Skeletal muscle tissue (tissue), 4 donors: ENCODE data around the gene TMEM254. TPM values are rescaled to one million over a fixed set of nuclear protein-coding genes. Genes with fewer than 3 reads are reported as not detected.
A peak's percentile ranks its signal among the peaks of the same experiment; 100 is the strongest.
"Not testable (repeated sequence)": the region's sequence is repeated elsewhere in the genome, so short reads cannot be mapped to it uniquely, and the experiment has no call there.

ENCODE experiments used
- H3K27ac ChIP-seq: one replicate; pipeline ENCODE4 v1.7.0; 2013; ENCODE audit warnings: mild to moderate bottlenecking, low read depth, low read length, inconsistent platforms
- H3K27me3 ChIP-seq, 3 donors: one replicate each; pipeline ENCODE4 v1.7.0; 2013; ENCODE audit warnings: low read length in 3 of 3; ENCODE audit not compliant: control insufficient read depth in 3 of 3, insufficient read depth in 3 of 3
- H3K36me3 ChIP-seq, 3 donors: one replicate each; pipeline ENCODE4 v1.7.0; 2013; ENCODE audit warnings: low read length in 3 of 3; ENCODE audit not compliant: control insufficient read depth in 3 of 3, insufficient read depth in 3 of 3
- H3K4me1 ChIP-seq, 3 donors: one replicate each; pipeline ENCODE4 v1.7.0; 2013; ENCODE audit warnings: low read length in 3 of 3, mild to moderate bottlenecking in 3 of 3; ENCODE audit not compliant: control insufficient read depth in 3 of 3, insufficient read depth in 3 of 3
- H3K4me3 ChIP-seq, 3 donors: one replicate each; pipeline ENCODE4 v1.7.0; 2013; ENCODE audit warnings: low read length in 3 of 3
- H3K9ac ChIP-seq, 3 donors: one replicate each; pipeline ENCODE4 v1.7.0; 2013; ENCODE audit warnings: low read length in 3 of 3, mild to moderate bottlenecking in 3 of 3, moderate library complexity in 2 of 3, low read depth in 1 of 3
- H3K9me3 ChIP-seq, 3 donors: one replicate each; pipeline ENCODE4 v1.7.0; 2013; ENCODE audit warnings: low read length in 3 of 3; ENCODE audit not compliant: control insufficient read depth in 3 of 3
- total RNA-seq: library from RNA; depleted of rRNA; stranded (reverse); fragments of >200 nt; gene quantifications from one replicate; pipeline ENCODE4 v1.2.3, GENCODE V29; 2014
- donor health status: Osteomylitis.

Gene TMEM254, protein sequence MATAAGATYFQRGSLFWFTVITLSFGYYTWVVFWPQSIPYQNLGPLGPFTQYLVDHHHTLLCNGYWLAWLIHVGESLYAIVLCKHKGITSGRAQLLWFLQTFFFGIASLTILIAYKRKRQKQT
- total RNA-seq: 8.9 TPM

DNA sequence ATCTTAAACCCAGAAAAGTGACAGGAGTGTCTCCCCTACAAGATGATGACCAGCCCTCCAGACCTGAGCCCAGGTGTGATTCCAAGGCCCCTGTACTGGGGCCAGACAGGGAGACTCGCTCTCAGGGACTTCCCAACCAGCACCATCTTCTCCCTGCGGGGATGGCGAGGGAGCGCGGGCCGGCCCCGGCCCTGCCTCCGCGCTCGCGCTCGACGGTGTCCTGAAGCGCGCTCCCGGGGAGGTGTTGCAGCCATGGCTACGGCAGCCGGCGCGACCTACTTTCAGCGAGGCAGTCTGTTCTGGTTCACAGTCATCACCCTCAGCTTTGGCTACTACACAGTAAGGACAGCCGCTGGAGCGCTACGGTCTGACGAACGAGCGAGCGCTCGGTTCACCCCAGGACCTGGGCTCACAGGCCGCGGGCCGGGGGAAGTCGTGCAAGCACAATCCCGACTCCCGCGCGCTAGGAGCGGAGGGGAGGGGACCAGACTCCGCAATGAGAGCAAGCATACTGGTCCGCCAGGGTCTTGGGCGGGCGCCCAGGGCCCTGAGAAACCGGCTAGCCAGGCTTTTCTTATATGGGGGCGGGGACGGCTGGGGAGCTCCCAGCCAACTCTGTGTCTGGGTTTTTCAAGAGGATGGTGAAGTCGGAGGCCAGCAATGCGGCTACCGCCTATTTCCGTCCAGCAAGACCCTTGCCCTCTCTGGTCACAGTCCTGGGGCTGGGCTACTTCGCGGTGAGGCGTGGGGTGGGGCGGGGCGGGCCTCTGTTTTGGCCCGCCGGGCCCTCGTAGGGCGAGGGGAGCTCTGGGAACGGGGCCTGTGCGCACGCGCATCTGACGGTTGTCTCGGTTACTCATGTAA lies at the start of gene TMEM254:
Gene TMEM254, plus strand, starts transcription at position 218 of the 864 bp plus-strand sequence. Its CDS starts 35 bp downstream, at position 253.
- Histone ChIP-seq H3K4me3 (peak within 1 kb of the TSS; percentile 74 to 96 (median 79)), H3K4me1 (peaks cover 8 to 19% (median 15%) of the 10 kb centered on the region in 3 donors), H3K27me3 (no peaks in the 10 kb centered on the region), H3K9me3 (no peaks in the 10 kb centered on the region), H3K36me3 (peaks cover 0 to 12% (median 10%) of the 10 kb centered on the region in 3 donors), H3K9ac (peak within 1 kb of the TSS; percentile 92 to 98 (median 97)), H3K27ac (peak within 1 kb of the TSS; percentile 97)

DNA sequence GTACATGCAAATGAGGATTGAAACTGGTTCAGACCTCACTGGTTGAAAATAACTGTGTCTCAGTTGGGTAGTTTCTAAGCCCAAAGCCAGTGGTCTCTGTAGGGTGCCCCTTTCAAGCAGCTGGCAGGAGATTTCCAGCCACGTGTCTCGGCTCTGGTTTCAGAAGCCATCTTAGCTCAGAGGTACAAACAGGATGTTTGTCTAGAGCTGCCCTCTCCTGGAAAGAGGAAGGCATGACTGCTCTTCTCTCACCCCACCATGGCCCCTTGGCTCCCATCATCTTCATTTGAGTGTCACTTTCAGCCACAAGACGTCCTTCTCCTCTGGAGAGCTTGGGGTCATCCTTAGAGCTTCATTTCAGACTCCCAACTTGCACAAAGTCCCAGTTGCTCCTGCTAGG lies 49.3 kb upstream of the TMEM254 start:
- not testable (repeated sequence) for H3K9me3 ChIP-seq, H3K9ac ChIP-seq, H3K4me3 ChIP-seq, H3K4me1 ChIP-seq, H3K27me3 ChIP-seq, H3K36me3 ChIP-seq, H3K27ac ChIP-seq

DNA sequence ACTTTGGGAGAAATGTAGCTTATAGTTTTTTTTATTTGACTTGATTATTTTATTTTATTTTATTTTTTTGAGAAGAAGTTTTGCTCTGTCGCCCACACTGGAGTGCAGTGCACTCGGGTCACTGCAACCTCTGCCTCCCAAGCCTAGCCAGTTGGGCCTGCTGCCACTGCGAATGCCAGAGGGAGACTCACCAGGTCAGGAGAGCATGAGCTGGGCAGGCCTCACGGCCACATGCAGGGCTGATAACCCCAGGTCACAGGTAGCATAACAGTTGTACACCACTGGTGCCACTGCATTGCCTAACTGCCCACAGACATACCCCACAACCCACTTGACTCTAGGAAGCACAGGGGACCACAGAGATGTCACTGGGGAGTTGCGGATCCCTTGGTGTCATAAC lies 48.6 kb upstream of the TMEM254 start:
- not testable (repeated sequence) for H3K27ac ChIP-seq, H3K36me3 ChIP-seq, H3K9ac ChIP-seq, H3K27me3 ChIP-seq, H3K9me3 ChIP-seq, H3K4me3 ChIP-seq, H3K4me1 ChIP-seq

DNA sequence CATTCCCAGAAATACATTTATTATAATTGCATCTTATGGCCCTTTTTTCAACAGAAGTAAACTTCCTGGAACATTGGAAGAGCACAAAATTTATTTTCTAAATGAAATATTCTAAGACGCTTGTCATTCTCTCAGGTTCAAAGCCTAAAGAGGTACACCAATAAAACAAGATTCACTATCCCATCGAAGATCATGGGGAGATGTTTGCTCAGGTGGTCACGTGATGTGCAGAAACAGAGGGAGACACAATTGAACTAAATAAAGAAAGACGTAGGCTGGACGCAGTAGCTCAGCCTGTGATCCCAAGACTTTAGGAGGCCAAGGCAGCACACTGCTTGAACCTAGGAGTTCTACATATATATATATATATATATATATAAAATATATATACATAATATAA lies 46.0 kb upstream of the TMEM254 start:
- Histone ChIP-seq H3K9me3 (no peaks in the 10 kb centered on the region), H3K27ac (no peak overlapping the region), H3K4me1 (no peaks in the 10 kb centered on the region), H3K27me3 (no peaks in the 10 kb centered on the region), H3K9ac (no peak overlapping the region), H3K4me3 (no peak overlapping the region), H3K36me3 (no peaks in the 10 kb centered on the region)

DNA sequence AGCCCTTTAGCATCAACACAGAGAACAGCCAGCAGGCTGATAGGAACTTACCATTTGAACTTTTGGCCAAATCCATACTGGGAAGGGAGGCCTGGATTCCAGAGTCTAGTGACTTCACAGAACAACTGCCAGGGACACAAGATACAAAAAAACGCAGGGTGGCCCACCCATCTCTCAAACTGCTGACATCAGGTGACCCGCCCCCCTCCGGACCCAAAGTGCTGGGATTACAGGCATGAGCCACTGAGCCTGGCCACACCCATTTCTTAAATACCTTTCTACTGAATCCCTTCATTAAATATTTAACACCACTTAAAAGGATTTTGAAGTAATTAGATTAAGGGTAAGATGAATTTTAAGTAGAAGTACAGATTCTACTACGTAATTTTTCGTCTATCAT lies 43.7 kb upstream of the TMEM254 start:
- H3K9me3 ChIP-seq: not testable (repeated sequence)

DNA sequence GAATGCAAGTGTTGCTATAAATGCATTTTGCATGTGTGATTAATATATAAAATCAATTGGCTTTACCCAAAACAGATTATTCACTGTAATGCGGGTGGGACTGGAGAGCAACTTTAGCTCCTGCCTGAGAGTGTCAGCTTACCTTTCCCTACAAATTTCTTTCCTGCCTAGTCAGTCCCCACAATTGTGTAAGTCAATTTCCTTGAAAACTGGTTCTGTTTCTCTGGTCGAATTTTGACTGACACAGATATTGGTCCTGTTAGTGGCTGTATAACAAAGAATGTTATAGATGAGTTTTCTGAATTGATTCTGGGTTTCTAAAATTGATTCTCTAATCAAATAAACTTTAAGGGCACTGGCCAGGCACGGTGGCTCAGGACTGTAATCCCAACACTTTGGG lies 43.0 kb upstream of the TMEM254 start:
- not testable (repeated sequence) for H3K4me1 ChIP-seq, H3K9me3 ChIP-seq, H3K36me3 ChIP-seq, H3K4me3 ChIP-seq, H3K9ac ChIP-seq, H3K27ac ChIP-seq, H3K27me3 ChIP-seq

More for the DNA sequence above, 43.7 kb upstream of the TMEM254 start:
- not testable (repeated sequence) for H3K27me3 ChIP-seq, H3K4me3 ChIP-seq, H3K4me1 ChIP-seq, H3K27ac ChIP-seq, H3K9ac ChIP-seq, H3K36me3 ChIP-seq

DNA sequence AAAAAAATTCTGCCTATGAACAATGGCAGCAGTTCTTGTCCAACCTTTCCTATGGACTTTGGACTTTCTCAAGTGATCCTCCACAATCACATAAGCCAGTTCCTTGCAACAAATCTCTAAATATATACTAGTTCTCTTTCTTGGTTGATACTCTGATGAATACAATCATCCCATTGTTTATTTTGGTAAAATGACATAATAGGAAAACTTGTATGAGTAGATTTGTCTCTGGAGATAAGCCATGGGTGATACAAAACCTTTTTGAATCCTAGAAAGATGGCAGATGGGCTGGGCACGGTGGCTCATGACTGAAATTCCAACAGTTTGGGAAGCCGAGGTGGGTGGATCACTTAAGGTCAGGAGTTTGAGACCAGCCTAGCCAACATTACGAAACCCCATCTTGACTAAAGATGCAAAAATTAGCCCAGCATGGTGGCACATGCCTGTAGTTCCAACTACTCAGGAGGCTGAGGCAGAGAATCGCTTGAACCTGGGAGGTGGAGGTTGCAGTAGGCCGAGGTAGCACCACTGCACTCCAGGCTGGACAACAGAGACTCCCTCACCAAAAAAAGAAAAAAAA lies 41.5 kb upstream of the TMEM254 start:
- not testable (repeated sequence) for H3K27ac ChIP-seq, H3K27me3 ChIP-seq, H3K36me3 ChIP-seq

DNA sequence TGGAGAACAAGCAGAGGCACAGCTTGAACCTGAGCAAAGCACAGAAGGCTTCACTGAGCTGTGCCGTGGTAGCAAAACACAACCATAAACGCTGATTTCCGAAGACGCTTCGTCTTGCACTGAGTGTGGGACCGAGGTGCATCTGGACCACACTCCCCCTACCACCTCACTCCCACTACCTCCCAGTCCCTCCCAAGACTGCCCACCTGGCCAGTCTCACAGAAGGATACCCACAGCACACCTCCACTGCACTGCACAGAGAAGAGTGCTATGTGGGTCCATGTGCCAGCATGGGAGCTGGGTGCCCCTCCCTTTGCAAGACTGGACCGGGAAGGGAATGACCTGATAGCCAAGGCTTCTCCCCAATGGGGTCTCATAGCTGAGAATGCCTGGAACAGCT lies 40.2 kb upstream of the TMEM254 start:
- not testable (repeated sequence) for H3K4me1 ChIP-seq, H3K9me3 ChIP-seq, H3K27ac ChIP-seq, H3K36me3 ChIP-seq, H3K9ac ChIP-seq, H3K4me3 ChIP-seq, H3K27me3 ChIP-seq

More for the DNA sequence above, 41.5 kb upstream of the TMEM254 start:
- H3K4me1 ChIP-seq, H3K9ac ChIP-seq, H3K9me3 ChIP-seq, H3K4me3 ChIP-seq: not testable (repeated sequence)

DNA sequence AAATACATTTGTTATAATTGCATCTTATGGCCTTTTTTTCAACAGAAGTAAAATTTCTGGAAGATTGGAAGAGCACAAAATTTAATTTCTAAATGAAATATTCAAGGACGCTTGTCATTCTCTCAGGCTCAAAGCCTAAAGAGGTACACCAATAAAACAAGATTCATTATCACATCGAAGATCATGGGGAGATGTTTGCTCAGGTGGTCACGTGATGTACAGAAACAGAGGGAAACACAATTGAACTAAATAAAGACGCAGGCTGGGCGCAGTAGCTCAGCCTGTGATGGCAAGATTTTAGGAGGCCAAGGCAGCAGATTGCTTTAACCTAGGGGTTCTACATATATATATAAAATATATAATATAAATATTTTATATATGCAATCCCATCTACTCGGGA lies 37.3 kb upstream of the TMEM254 start:
- no peak overlapping the region for H3K4me3 ChIP-seq
- H3K36me3 ChIP-seq: no peaks in the 10 kb centered on the region
- no peaks in the 10 kb centered on the region for H3K27me3 ChIP-seq
- H3K27ac ChIP-seq: no peak overlapping the region
- H3K9me3 ChIP-seq: no peaks in the 10 kb centered on the region
- no peak overlapping the region for H3K9ac ChIP-seq
- H3K4me1 ChIP-seq: no peaks in the 10 kb centered on the region

DNA sequence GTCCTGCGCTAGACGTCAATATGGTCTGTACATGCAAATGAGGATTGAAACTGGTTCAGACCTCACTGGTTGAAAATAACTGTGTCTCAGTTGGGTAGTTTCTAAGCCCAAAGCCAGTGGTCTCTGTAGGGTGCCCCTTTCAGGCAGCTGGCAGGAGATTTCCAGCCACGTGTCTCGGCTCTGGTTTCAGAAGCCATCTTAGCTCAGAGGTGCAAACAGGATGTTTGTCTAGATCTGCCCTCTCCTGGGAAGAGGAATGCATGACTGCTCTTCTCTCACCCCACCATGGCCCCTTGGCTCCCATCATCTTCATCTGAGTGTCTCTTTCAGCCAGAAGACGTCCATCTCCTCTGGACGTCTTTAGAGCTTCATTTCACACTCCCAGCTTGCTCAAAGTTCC lies 33.5 kb upstream of the TMEM254 start:
- not testable (repeated sequence) for H3K27me3 ChIP-seq, H3K36me3 ChIP-seq, H3K9me3 ChIP-seq, H3K4me3 ChIP-seq, H3K9ac ChIP-seq, H3K4me1 ChIP-seq, H3K27ac ChIP-seq
